Fibroblast of lung (primary cell): Measurements from ENCODE around the gene SEC14L5. TPM values are rescaled to one million over a fixed set of nuclear protein-coding genes. Genes with fewer than 3 reads are reported as not detected.

ENCODE experiments used
- DNase-seq, 2 donors: peaks; one replicate each; pipeline versions ENCODE4 v3.0.0 to v3.0.0-alpha.2; 2010; ENCODE audit warnings: low read depth in 2 of 2
- H2AFZ ChIP-seq: 2 replicates; pipeline ENCODE4 v1.5.1; 2012; ENCODE audit warnings: low read length, control low read depth, inconsistent platforms
- H3K27ac ChIP-seq: 2 replicates; pipeline ENCODE4 v1.5.1; 2011; ENCODE audit warnings: low read length, control low read depth; ENCODE audit not compliant: insufficient read depth
- H3K27me3 ChIP-seq: 2 replicates; pipeline ENCODE4 v1.5.1; 2011; ENCODE audit warnings: mild to moderate bottlenecking, low read length; ENCODE audit not compliant: control insufficient read depth, insufficient read depth
- H3K36me3 ChIP-seq: 2 replicates; pipeline ENCODE4 v1.5.1; 2011; ENCODE audit warnings: low read length; ENCODE audit not compliant: control insufficient read depth, insufficient read depth
- H3K4me1 ChIP-seq: 2 replicates; pipeline ENCODE4 v1.5.1; 2011; ENCODE audit warnings: low read length; ENCODE audit not compliant: control insufficient read depth, insufficient read depth; ENCODE audit errors: extremely low read depth
- H3K4me2 ChIP-seq: 2 replicates; pipeline ENCODE4 v1.5.1; 2011; ENCODE audit warnings: low read length, control low read depth; ENCODE audit not compliant: insufficient read depth; ENCODE audit errors: extremely low read depth
- H3K4me3 ChIP-seq, 4 experiments: fragments of 200-600 bp in 1 of 4; sonication (generic) in 1 of 4; replicated peaks in 1 of 4; 2 replicates each; pipeline ENCODE4 v1.5.1; 2011 to 2016; ENCODE audit warnings: low read length in 4 of 4, low read depth in 3 of 4, mild to moderate bottlenecking in 3 of 4, control low read depth in 2 of 4, inconsistent platforms in 1 of 4, mixed read lengths in 1 of 4; ENCODE audit not compliant: insufficient read depth in 1 of 4; ENCODE audit errors: control extremely low read depth in 1 of 4
- H3K79me2 ChIP-seq: 2 replicates; pipeline ENCODE4 v1.5.1; 2012; ENCODE audit warnings: mild to moderate bottlenecking, low read length, inconsistent platforms; ENCODE audit not compliant: control insufficient read depth, insufficient read depth
- H3K9ac ChIP-seq: 2 replicates; pipeline ENCODE4 v1.5.1; 2011; ENCODE audit warnings: mild to moderate bottlenecking, low read length, control low read depth; ENCODE audit not compliant: insufficient read depth
- H3K9me3 ChIP-seq: 2 replicates; pipeline ENCODE4 v1.5.1; 2012; ENCODE audit warnings: low read depth, low read length; ENCODE audit not compliant: control insufficient read depth, insufficient read depth
- H4K20me1 ChIP-seq: 2 replicates; pipeline ENCODE4 v1.5.1; 2011; ENCODE audit warnings: low read length; ENCODE audit not compliant: control insufficient read depth, insufficient read depth; ENCODE audit errors: extremely low read depth
- CTCF ChIP-seq, 2 donors: IDR thresholded peaks in 1 of 2; conservative IDR thresholded peaks in 1 of 2; 1 replicate in 1 of 2; 2 replicates in 1 of 2; pipeline ENCODE4 v1.5.1; 2011 to 2012; ENCODE audit warnings: low read length in 2 of 2, control low read depth in 1 of 2, inconsistent platforms in 1 of 2, low read depth in 1 of 2, mild to moderate bottlenecking in 1 of 2
- EZH2 ChIP-seq: IDR thresholded peaks from 2 replicates; pipeline ENCODE4 v1.5.1; 2012; ENCODE audit warnings: low read length, control low read depth, mild to moderate bottlenecking; ENCODE audit errors: missing control alignments
- polyA plus RNA-seq, 2 donors: library from polyadenylated mRNA; depleted of rRNA in 1 of 2; stranded (reverse) in 1 of 2; unstranded in 1 of 2; fragments of >200 nt; gene quantifications; 2 replicates each; pipeline ENCODE4 v1.2.1, GENCODE V29; 2011 to 2012; ENCODE audit warnings: missing spikeins in 1 of 2
- total RNA-seq: library from RNA; depleted of rRNA; stranded (reverse); fragments of >200 nt; gene quantifications from 2 replicates; pipeline ENCODE4 v1.2.1, GENCODE V29; 2014

SEC14L5 gene
- total and polyA plus RNA-seq, 2 donors (not counting 1 experiment from before 2014, with no cell fraction given): 0.05 to 0.99 TPM

- H2AFZ ChIP-seq: no peak overlapping the region
- H3K9me3 ChIP-seq: no peaks in the 10 kb centered on the region
- no peaks in the 10 kb centered on the region for H3K4me1 ChIP-seq
- H3K4me3 ChIP-seq: no peak overlapping the region
- no peaks in the 10 kb centered on the region for H3K79me2 ChIP-seq
- DNase-seq: no peak
- H3K27ac ChIP-seq: no peak overlapping the region
- no peak for TF ChIP-seq EZH2
- no peak for TF ChIP-seq CTCF (conservative IDR thresholded peaks at IDR 0.05 in 1 of 2, IDR thresholded peaks at IDR 0.05 in 1 of 2; ENCODE audit: low read depth in 1 of 2, low read length in 2 of 2)
- no peaks in the 10 kb centered on the region for H4K20me1 ChIP-seq
- no peak overlapping the region for H3K9ac ChIP-seq
- H3K4me2 ChIP-seq: no peak overlapping the region
- no peaks in the 10 kb centered on the region for H3K36me3 ChIP-seq
- H3K27me3 ChIP-seq: peaks cover 9% of the 10 kb centered on the region
These were observed 102.0 kb downstream of the SEC14L5 start for GRCh38 chr16:5060073-5060641.

GRCh38 chr16:5062051-5062450 lies 103.9 kb downstream of the SEC14L5 start:
- Histone ChIP-seq H3K9me3 (no peaks in the 10 kb centered on the region), H2AFZ (no peak overlapping the region), H3K36me3 (no peaks in the 10 kb centered on the region), H3K4me1 (no peaks in the 10 kb centered on the region), H3K79me2 (no peaks in the 10 kb centered on the region), H3K27ac (no peak overlapping the region), H3K9ac (no peak overlapping the region), H3K4me3 (no peak overlapping the region), H3K4me2 (no peak overlapping the region), H3K27me3 (peaks cover 12% of the 10 kb centered on the region), H4K20me1 (no peaks in the 10 kb centered on the region)
- DNase-seq: no peak
- TF ChIP-seq CTCF (conservative IDR thresholded peaks at IDR 0.05 in 1 of 2, IDR thresholded peaks at IDR 0.05 in 1 of 2; ENCODE audit: low read depth in 1 of 2, low read length in 2 of 2) (no peak), EZH2 (no peak)

- H2AFZ ChIP-seq: no peak overlapping the region
- peaks cover 12% of the 10 kb centered on the region for H3K27me3 ChIP-seq
- no peaks in the 10 kb centered on the region for H4K20me1 ChIP-seq
- no peaks in the 10 kb centered on the region for H3K79me2 ChIP-seq
- no peak overlapping the region for H3K4me2 ChIP-seq
- no peaks in the 10 kb centered on the region for H3K9me3 ChIP-seq
- H3K27ac ChIP-seq: no peak overlapping the region
- TF ChIP-seq CTCF (conservative IDR thresholded peaks at IDR 0.05 in 1 of 2, IDR thresholded peaks at IDR 0.05 in 1 of 2; ENCODE audit: low read depth in 1 of 2, low read length in 2 of 2) (peak in 1 of 2 donors; percentile 3), EZH2 (no peak)
- H3K36me3 ChIP-seq: no peaks in the 10 kb centered on the region
- H3K9ac ChIP-seq: no peak overlapping the region
- no peak overlapping the region for H3K4me3 ChIP-seq
- no peak for DNase-seq
- no peaks in the 10 kb centered on the region for H3K4me1 ChIP-seq
These were observed 104.9 kb downstream of the SEC14L5 start for GRCh38 chr16:5062790-5063765.
